NCI-H2081 treated with DMSO at 0.1 percent for 48 hours (cell line): ENCODE results near the gene CYP24A1.

Experiments used
- DNase-seq: peaks from one replicate; lab custom pipeline; 2025; lab: John Stamatoyannopoulos, UW

Gene CYP24A1

GRCh38 chr20:54173653-54174456, at the start of gene CYP24A1:
Gene CYP24A1 (minus strand): TSS chr20:54173986. CDS start chr20:54173579, 407 bp downstream.
- no peak for DNase-seq

- DNase-seq: no peak
Measured at GRCh38 chr20:54223285-54223684, 49.5 kb upstream of the CYP24A1 start.

- DNase-seq: no peak
Measured at GRCh38 chr20:54221996-54222890, 48.5 kb upstream of the CYP24A1 start.

- no peak for DNase-seq
Measured at GRCh38 chr20:54221353-54221752, 47.6 kb upstream of the CYP24A1 start.

GRCh38 chr20:54220722-54221121, 46.9 kb upstream of the CYP24A1 start:
- no peak for DNase-seq

- DNase-seq: no peak
Measured at GRCh38 chr20:54219751-54220426, 46.1 kb upstream of the CYP24A1 start.

- no peak for DNase-seq
Measured at GRCh38 chr20:54218470-54218869, 44.7 kb upstream of the CYP24A1 start.

- no peak for DNase-seq
Measured at GRCh38 chr20:54217762-54218161, 44.0 kb upstream of the CYP24A1 start.

GRCh38 chr20:54215157-54215789, 41.5 kb upstream of the CYP24A1 start:
- DNase-seq: no peak

GRCh38 chr20:54214566-54214965, 40.8 kb upstream of the CYP24A1 start:
- no peak for DNase-seq

- DNase-seq: no peak
Measured at GRCh38 chr20:54212871-54213270, 39.1 kb upstream of the CYP24A1 start.

GRCh38 chr20:54212226-54212625, 38.4 kb upstream of the CYP24A1 start:
- no peak for DNase-seq

- DNase-seq: no peak
Measured at GRCh38 chr20:54209216-54209813, 35.5 kb upstream of the CYP24A1 start.

- no peak for DNase-seq
Measured at GRCh38 chr20:54208548-54209176, 34.9 kb upstream of the CYP24A1 start.

- no peak for DNase-seq
Measured at GRCh38 chr20:54207743-54208547, 34.2 kb upstream of the CYP24A1 start, which contains the start of gene PFDN4. Gene PFDN4 (plus strand): TSS chr20:54208087. CDS start chr20:54208101, 14 bp downstream.

GRCh38 chr20:54207053-54207742, 33.4 kb upstream of the CYP24A1 start:
- DNase-seq: no peak

GRCh38 chr20:54205450-54205849, 31.7 kb upstream of the CYP24A1 start:
- DNase-seq: no peak

GRCh38 chr20:54204481-54204880, 30.7 kb upstream of the CYP24A1 start:
- DNase-seq: no peak

- DNase-seq: no peak
Measured at GRCh38 chr20:54204063-54204462, 30.3 kb upstream of the CYP24A1 start.
